GM18907 (cell line): ENCODE results near the gene TFAP2A.

Experiments used
- ATAC-seq: cut with Tn5 transposase; IDR thresholded peaks from one replicate; pipeline ENCODE4 v1.9.1; 2021; ENCODE audit warnings: mild to moderate bottlenecking, moderate library complexity; ENCODE audit not compliant: unreplicated experiment

TFAP2A gene

DNA sequence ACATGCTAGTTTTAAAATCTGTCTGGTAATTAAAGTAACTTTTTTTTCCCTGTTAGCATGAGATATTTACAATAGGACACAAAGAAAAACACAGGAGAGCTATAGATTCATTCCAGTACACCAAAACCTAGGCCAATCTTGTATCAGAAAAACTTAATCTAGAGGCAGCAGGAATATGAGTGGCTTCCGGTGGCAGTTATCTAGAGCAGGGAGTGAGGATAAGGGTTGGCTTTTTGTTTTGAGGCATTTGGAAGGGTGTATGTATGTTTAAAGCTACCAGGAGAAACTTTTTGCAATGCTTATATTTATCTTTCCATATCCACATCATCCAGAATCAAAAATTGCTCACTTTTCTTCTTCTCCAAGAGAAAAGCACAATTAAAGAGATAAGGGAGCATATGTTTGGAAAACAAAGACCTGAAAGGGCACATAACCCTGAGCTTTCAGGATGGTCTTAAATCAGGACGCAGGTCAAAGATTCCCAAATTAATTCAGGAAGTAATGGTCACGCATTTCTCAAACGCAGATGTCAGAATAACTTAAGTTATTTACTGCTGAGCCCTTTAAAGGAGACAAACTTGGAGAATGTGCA, 13.1 kb downstream of the TFAP2A start:
- no peak for ATAC-seq

DNA sequence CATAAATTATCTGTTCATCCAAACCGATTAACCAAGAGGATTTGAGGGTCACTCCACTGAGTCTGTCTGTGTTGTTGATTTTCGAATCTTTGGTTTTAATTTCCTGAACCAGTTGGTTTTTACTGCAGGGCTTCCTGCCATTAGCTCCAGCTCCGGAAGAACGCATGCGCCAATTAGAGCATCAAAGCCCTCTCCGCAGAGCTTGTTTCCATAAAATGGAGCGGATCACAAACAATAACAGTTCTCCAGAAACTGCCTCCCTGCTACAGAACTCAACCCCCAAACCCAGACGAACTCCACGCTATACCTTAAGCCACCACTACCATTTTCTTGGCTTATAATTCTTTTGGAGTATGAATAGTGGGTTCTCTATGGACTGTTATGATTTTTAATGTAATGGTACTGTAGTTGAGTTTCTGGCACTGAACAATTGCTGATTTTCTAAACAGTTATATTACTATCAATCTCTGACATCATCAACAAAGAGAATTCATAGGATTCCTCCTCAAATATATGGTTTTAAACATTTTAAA, 13.8 kb downstream of the TFAP2A start:
- ATAC-seq: no peak

DNA sequence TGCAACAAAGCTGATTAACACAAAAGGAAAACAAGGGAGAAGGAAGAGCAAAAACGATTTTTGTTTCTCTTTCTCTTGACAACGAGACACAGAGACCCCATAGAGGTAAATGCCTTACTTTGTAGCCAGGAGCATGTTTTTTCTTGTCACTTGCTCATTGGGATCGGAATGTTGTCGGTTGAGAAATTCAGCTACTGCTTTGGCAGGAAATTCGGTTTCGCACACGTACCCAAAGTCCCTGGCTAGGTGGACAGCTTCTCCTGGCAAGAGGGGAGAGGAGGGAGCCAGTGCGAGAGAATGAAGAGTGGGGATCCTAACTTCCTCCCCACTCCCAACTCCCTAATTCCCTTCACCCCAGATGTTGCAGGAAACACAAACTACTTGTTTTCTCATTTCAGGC, 14.5 kb downstream of the TFAP2A start:
- ATAC-seq: no peak

DNA sequence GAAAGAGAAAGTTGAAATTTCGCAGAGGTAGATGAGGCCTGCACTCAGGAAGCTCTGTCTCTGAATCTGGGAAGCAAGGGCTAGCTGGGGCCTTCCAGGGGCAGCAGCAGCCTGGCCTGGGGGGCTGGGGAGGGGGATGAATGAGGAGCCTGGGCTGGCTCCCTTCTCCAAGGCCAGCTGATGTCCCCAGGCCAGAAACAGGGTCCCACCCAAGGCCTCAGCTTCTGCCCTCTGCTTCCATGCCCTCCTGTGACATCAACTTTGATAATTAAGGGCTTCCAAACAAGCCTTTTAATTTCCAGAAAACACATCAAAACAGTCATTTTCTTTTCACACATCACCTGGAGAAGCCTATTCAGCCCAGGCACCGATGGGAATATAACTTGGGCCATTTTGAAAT, 15.4 kb downstream of the TFAP2A start:
- ATAC-seq: no peak

DNA sequence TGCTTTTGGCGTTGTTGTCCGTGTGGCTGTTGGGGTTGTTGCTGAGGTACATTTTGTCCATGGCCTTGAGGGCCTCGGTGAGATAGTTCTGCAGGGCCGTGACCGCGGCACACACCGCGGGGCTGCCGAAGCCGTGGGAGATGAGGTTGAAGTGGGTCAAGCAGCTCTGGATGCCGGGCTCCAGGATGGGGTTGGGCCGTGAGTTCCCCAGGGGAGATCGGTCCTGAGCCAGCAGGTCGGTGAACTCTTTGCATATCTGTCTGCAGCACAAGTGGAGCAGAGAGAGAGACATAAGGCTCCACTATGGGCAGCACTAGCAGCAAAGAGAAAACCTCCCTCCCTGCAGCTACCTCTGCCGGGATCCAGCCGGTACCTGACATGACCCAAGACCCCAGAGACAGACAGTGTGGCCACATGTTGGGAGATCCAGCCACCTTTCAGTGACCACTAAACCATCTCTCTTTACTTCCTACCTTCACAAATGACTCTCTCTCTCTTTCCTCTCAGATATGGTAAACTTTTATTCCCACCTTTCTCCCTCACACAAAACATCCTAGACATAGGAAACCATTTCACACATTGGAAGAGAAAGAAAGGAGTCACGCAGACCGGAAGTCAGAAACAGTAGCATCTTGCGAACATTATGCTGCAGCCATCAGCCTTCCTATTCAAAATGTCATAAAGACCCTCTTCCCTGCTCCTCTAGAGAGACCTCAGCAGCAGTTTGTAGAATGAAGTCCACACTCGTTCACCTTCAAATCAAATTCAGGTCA, 16.2 kb downstream of the TFAP2A start:
- no peak for ATAC-seq

DNA sequence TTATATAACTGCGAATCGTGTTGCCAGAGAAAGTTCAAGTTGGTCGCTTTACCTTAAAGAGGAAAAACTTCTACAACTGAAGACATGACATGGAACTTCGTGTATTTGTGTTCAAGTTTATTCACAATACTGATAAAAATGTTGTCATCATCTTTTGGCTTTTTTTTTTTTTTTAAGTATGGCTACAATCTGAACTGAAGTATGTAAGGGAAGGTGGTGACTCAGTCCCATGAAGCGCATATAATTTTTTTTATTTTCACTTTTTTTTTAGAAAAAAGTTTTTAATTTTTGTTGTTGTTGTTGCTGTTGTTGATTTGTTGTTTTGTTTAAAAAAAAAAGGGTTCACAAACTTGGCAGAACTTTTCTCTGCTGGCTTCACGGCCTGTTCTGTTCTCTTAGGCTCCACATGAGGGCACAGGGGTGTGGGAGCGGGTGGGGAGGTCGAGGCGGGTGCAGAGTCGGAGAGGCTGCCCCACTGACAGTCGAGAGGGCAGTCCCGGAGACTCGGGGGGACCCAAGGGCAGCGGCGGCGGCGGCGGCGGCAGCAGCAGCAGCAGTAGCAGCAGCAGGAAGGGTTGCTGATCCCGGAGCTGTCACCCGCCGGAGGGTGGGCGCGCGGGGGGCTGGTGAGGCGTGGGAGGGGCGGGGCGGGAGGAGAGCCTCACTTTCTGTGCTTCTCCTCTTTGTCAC, 17.0 kb downstream of the TFAP2A start:
- ATAC-seq: no peak

DNA sequence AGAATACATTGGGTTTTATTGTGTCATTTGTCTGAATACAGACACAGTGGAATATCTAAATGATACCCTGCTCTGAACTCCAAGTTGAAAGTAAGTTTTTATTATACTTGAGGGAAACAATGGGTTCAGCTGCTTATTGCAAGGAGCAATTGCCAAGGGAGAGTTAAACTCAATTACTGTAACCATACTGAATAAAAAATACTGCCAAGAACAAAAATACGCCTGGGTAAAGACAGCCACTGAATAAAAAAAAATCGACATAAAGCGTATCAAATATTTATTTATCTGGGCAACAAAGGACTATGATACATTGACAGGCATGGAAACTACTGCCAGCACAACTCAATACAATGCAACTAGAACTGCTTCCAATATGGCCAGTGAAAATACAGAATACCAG, 18.1 kb downstream of the TFAP2A start:
- ATAC-seq: no peak

DNA sequence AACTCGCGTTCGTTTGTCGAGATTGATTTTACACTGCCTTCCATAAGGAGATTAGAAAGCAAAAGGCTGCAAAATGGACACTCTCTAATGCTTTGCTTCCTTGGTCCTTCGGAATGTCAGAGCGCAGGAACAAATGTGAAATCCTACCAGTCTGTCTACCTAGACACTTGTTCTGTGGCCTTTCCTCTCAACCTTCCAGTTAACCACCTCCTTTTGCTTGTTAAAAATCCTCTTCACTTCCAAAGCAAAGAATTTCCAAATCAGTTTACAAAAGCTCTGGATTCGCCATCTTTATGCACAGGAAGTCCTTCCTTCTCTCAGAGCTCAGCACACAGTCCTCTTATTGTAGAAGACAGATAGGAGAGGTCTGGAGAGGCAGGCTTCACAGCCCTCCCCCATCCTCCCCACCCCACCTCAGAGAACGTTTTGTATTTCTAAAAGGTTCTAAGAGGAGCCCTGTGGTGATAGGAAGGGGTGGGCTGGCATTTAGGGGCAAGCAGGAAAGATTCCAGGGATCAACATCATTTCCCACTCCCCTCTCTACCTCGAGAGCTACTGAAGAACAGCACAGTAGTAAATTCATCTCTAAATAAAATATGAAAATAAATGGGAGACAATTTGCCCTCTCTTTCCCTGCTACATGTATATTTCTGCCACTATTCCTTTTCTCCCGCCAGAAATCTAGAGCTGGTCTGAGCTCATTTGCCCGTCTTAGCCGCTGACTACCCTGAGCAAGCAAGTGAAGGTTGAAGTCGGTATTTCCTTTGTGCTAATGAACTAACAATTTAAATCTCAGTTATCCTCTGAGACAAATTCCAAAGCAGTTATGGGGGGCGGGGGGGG, 18.9 kb downstream of the TFAP2A start:
- no peak for ATAC-seq

DNA sequence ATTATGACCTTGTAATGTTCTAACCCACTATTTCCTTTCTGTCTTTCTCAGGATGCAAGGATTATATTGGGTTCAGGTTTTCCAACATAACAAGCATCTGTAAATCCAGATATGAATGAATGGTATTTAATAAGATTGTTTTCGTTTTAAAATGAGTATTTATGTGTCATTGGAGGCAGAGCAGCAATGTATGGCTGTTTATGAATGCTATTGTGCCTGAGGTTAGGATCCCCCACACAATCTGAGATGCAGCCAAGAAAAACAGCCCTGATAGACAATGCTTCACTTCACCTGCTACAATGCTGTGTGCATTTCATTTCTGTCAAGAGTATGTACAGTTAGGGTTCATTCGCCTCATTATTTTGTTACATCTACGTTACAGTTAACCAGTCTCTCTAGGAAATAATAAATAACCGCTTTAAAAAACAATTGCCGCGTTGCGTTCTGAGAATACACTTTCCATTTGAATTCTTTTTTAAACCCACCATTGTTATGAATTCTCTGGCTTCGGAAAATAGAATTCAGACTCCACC, 19.6 kb downstream of the TFAP2A start:
- ATAC-seq: no peak

DNA sequence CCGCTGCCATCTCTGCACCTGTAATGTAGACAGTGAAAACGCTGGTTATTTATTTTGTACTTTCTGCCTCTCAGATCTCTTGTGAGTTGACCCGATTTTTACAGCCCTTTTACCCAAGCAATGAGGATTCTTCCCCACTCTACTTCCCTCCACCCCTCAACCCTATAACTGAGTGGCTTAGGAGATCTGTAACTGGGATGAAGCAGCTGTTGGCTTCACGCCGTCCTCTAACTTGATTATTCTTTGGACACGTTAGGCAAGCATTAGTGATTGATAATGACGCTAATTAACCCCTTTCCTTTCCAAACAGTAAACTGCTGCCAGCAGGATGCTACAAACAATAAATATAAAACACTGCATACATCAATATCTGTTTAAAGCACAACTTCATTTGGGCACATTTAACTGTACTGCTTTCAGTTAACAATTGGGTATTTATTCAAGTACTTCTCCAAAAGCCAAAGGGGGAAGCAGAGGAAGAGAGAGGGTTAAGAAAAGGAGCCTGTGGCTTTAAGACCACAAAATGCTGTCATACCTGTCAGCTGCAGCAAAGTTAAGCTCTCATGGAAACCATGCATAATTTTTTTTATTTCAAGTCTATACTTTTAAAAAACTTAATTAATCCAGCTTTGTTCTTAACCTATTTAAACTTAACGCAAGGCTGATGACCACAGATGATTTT, 21.2 kb downstream of the TFAP2A start:
- no peak for ATAC-seq

DNA sequence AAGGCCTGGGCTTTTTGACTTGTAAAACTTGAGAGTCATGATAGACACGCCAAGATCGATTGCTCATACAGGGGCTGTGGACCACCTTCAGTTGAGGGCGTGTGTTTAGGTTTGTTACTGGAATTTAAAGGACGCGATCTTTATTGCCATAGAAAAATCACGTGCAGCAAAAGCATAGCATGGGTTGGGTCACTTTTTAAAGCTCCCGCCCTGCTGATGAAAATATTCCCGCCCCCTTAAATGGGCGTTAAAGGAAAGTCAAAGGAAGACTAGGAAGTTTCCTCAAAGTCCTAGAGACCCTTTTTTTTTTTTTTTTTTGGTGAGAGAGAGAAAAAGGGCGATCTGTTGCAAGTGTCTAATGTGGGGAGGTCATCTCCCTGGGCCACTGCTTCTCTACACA, 23.1 kb downstream of the TFAP2A start:
- ATAC-seq: no peak

DNA sequence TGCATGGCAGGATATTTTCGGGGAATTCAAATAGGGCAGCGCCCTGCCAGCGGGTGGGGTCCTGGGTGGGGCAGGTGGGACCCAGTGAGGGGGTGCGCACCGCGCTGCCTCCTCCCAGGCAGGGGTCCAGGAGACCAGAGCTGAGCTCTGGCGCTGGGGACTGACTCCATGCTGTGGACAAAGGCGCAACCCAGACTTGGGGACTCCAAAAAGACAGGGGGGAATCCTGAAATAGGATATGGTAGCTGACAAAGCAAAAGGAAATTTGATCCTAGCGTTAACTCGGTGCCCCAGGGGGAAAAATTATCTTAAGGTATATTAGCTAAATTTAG, 23.6 kb downstream of the TFAP2A start:
- ATAC-seq: no peak

DNA sequence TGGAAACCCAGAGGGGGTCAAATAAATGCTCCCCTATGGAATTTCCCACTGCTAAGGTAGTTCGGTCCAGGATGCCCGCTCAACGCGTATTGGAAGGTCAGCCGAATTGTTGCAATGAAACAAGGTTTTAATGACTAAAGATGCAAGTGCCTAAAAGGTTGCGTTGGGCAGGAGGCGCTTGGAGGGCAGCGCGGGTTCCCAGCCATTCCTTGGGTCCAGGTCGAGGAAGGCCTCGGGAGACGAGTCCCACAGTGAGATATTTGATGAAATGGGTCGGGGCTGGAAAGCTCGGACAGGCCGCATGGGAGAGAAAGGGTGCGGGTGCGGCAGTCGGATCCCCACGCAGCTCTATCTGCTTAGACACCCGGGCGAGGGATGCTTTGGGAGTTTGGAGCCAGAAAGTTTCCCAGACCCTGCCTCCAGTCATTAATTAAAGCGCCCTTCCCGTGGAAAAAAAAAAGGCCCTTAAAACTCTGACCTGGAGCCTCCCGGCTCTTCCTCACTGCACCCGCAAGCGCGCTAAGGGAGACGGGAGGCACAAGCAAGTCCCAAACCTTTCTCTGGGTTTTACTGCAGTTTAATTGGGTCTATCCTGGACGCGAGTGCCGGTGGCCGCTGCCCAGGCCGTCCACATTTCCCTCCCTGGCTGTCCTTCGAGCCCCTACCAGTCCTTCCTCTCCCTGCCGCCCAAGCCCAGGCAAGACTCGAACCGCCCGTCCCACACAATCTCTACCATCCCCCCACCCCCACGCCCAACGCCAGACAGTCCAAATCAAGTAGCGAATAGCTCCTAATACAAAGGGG, 24.2 kb downstream of the TFAP2A start:
- ATAC-seq: no peak

DNA sequence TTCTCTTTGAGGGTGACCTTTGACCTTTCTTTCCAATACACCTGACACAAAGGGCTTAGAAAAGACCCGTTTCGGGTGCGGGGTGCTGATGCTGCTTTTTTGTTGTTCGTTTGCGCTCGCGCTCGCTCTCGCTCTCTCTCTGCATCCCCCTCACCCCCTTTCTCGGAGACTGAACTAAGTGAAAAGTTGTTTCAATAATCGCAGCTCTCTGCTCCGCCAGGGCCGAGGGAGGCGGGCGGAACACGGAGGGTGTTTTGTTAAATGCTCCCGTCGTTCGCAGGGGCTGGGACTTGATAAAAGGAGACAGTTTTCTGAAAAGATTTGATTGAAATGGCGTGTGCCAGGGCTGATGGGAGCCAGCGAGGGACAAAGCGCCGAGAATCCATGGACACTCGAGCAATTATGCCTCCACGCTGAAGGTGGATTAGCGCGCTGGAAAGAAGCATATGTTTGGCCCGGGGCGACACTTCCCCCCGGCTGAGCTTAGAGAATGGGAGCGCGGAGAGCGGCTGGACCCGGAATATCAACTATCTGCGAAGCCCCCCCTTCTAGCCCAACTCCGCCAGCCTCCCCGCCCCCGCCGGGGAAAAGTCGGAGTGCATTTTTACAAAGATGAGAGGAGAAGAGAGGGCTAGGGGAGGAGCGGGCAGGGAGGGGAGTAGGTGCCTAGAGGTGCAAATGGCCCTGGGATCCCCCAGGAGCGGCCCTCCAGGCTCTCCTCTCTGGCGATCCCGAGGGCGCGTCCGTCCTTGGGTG, 25.0 kb downstream of the TFAP2A start:
- ATAC-seq: no peak

DNA sequence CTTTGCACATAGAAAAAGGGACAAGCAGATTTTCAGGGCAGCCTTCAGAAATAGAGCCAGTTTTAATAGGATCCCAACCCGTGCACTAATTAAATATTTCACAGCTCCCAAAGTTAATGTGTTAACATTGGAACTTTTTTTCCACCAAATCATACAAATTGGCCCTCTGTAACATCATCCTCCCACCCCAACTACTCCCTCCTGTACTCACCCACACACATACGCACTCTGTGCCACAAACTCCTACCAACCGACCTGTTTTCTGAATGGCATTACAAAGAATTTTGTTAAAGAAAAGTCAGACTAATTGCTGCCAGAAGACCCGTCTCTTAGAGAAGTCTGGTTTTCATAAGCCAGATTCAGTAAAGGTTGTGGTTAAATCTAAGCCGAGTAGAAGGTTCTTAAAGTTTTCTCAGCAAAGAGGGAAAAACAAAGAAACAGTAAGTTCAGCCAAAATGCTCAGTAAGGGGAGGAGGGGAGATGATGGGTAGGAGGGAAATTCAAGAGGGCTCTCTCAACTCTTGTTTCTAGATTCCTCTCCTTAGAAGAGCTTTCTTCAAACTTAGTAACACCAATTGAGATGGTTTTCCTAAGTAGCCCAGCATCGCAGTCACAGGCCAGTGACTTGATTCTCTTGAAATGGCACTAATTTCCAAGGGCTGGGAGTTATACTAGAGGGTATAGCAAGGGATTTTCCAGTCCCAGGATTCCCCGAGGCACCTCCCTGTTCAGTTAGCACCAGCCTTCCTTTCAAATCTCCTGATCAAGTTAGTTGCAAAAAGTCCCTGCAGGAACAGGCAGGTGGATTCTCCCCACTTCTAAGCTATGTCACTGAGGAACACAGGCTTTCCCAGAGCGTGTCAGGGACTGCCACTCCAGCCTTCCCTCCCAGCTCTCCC, 27.9 kb downstream of the TFAP2A start:
- no peak for ATAC-seq

DNA sequence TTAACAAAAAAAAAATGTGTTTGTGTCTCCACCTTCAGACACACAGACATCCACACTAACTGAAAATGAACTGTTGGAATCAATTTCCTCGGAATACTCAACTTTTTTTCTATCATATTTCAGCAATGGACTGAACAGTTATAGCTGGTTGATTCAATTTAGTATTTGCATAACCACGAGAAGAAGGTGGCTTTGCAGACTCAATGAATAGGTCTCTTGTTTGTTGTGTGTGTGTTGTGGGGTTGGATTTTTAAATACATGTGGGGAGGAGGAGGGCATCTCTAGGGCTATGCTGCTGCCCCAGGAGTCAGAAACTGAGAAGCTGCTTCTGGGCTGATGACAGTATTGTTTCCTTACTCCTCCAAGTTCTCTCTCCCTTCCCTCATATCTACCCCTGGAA, 28.7 kb downstream of the TFAP2A start:
- no peak for ATAC-seq

DNA sequence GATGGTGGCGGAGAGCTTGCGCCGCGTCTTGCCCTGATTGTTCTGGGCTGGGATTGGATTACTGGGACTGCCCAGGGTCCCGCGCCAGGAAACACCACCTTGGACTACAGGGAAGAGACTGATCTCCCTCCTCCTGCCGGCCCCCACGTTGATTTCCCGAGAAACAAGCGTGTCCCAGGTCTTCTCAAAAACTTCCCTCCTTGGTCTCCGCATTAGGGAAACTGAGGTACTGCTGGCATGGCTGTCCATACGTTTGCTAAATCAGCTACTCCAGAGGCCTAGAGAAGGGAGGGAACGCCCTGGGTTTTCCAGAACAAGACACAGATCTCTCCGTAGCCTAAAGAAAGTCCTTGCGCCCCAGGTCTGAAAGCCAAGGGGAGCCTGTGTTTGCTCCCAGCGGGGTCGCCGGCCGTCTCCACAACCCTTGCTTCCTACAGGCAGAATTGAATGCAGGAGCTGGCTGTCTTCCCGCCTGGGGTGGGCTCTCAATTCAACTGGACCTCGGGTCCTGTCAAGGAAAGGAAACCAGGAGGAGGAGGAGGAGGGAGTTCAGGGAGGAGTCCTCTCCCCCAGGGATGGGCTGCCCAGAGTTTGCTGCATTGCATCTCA, 29.2 kb downstream of the TFAP2A start:
- ATAC-seq: no peak
